Measurements from ENCODE around the gene COPRS. TPM values are rescaled to one million over a fixed set of nuclear protein-coding genes. Genes with fewer than 3 reads are reported as not detected.
A peak's percentile ranks its signal among the peaks of the same experiment; 100 is the strongest.
"Not testable (repeated sequence)": the region's sequence is repeated elsewhere in the genome, so short reads cannot be mapped to it uniquely, and the experiment has no call there.

The COPRS gene
- total RNA-seq, 1 donor from 2014 or later, result 50.9 TPM

DNA sequence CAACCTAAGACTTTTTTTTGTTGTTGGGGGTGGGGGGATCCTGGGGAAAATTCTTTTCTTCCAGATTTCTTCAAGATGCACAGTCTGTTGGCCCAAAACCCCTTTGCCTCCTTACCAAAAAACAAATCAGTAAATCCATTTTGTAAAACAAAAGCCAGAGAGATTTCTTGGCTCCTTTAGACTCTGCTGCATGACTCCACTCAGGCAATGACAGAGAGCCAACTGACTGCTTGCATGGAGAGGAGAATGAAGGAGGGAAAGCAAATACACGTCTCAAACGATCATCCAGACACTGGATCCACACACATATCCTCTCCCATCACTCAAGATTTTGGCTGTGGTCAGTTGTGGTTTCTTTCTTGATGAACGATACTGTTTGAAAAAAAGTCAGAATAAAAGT, 13.8 kb downstream of the COPRS start:
- DNase-seq (ENCODE audit: low spot score), result no peak

- DNase-seq (ENCODE audit: low spot score), result peak; percentile 83
Measured at GRCh38 chr17:31843070-31843745, 15.8 kb downstream of the COPRS start.

DNA sequence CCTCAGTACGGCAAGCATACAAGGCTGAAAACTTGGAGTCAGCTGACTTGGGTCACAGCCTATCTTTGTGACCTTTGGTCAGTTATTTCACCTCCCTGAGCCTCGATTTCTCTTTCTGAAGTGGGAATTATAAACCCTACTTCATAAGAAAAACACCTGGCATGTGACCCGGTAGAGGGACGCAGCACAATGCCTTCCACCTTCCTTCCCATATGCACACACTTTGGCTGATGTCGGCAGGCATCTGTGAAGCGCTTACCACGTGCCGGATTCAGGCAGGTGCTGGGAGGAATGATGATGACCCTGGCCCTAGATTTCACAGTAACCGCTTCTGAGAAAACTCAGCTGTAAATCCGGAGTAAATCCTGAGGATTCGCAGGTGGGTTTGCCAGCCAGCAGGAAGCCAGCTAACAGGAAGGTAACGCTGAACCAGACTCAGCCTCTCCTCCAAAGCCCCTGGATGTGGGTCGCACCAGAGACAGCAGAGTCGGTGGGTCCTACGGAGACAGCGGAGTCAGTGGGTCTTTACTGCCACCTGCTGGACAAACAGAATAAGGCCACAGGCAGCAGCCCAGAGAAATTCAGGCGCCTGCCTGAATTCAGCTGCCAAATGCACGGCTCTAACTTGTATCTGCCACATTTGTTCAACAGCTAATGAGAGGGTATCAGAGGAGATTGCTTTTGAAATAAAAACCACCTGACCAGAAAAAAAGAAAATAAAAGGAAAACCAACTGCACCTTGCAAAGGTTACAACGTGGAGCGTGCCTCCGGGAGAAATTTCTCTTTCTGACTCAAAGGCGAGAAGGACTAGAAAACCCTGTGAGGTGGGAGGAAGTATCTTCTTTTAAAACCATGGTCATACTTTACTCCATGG, 16.6 kb downstream of the COPRS start:
- DNase-seq (ENCODE audit: low spot score), result peak; percentile 73

DNA sequence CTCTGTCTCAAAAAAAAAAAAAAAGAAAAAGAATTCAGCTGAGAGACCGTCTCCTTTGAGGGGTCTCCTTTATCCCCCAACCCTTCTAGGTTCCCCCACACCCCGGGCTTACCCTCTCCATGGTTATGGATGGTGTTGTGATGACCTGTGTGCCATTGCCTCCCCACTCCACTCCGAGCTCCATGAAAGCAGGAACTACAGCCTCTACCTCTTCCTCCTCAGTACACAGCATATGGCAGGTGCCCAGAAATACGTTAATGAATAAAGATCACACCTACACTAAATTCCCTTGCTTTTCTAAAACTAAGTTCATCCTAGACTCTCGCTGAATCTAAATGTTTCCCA, 17.2 kb downstream of the COPRS start:
- DNase-seq (ENCODE audit: low spot score), result no peak

DNA sequence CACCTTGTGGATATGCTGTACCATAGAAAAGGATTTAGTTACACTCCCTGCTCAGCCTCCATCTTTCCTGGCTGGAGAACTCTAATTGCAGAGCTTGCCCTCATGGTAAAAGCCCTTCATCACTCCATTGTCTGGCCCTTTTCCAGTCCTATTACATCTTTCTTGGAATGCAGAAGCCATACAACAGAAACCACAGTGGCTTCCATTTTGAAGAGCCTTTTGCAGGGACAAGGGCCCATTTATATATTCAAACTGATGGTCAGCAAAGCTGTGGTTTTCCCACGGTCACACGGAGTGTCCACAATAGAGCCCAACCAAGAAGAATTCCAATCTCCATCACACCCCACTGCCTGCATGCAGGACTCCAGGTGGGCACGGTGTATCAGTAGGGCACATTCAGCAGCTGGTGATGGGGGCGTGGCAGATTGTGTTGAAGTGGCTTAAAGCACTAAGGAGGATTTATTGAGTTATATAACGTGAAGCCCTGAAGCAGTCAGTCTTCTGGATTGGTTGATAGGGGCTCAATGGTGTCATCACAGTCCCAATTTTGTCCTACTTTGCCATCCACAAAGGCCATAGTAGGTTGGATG, 20.3 kb downstream of the COPRS start:
- no peak for DNase-seq (ENCODE audit: low spot score)

DNA sequence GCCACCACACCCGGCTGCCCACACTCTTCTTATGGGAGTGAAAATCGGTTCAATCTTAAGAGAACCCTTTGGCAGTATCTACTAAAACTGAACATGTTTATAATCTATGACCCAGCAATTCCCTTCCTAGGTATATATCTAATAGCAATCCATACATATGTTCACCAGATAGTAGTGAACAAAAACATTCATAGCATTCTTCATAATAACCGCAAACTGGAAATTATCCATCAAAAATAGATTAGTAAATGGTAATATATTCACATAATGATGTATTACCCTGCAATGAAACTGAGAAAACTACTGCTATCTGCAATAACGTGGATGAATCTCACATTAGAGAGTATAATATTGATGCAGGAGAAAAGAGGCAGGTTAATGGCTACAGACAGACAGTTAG, 23.1 kb downstream of the COPRS start:
- no peak for DNase-seq (ENCODE audit: low spot score)

- no peak for DNase-seq (ENCODE audit: low spot score)
Measured at GRCh38 chr17:31834448-31834847, 24.6 kb downstream of the COPRS start.

- DNase-seq (ENCODE audit: low spot score), result no peak
Measured at GRCh38 chr17:31832746-31833145, 26.3 kb downstream of the COPRS start.

DNA sequence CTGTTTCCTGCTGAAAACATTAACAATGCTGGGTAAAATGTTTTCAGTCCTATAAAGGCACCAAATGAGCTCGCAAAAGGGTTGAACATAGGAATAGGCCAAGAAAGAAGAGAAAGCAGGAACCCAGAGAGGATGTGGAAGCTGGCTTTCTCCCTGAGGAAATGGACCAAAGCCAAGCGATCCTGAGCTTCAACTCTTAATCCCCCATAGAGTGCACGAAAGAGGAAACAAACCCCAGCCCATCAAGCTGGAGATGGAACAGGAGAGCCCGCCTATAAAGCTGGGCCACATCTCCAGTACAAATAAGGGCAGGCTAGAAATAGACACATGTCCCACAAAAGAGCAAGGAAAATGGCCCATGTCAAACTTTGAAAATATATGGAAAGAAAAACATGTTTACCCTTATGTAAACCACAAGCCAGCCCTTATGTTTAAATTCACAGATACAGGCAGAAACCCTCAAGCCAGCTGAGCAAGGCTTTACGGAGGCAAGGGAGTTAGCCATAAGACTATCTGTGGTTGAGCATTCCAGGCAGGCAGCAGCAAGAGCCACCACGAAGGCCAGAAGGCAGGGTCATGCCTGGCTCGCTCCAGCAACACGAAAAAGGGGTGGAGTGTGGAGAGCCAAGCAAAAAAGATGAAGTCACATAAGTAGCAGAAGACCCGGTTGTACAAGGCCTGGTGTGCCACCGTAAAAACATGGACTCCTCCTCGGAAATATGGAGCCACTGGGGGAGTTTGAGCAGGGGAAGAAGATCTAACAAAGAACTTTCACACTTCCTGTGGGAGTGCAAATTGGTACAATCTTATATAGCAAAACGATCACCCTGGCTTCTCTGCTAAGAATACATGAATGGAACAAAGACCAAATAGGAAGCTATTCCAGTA, 27.8 kb downstream of the COPRS start:
- no peak for DNase-seq (ENCODE audit: low spot score)

DNA sequence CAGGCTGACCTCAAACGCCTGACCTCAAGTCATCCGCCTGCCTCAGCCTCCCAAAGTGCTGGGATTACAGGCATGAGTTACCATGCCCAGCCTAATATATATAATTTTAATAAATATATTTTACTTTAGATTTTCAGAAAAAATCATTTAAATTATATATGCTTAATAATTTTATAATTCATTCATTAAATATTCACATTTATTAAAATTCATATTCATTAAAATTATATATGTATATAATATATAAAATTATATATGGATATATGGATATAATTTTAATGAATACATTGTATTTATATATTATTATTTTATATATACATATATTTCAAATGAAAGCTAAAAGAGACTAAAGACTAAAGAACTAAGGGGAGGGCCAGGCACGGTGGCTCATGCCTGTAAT, 29.4 kb downstream of the COPRS start:
- no peak for DNase-seq (ENCODE audit: low spot score)

DNA sequence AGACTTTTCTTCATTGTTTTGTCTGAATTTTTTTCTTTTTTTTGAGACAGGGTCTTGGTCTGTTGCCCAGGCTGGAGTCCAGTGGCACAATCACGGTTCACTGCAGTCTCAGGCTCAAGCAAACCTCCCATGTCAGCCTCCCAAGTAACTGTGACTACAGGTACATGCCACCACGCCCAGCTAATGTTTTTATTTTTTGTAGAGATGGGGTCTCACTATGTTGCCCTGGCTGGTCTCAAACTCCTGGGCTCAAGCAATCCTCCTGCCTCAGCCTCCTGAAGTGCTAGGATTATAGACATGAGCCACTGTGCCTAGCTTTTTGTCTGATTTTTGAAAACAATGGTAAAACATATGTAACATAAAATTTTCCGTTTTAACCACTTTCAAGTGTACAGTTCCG, 30.1 kb downstream of the COPRS start:
- not testable (repeated sequence) for DNase-seq (ENCODE audit: low spot score)

GRCh38 chr17:31825961-31826691, 32.9 kb downstream of the COPRS start:
- no peak for DNase-seq (ENCODE audit: low spot score)

DNA sequence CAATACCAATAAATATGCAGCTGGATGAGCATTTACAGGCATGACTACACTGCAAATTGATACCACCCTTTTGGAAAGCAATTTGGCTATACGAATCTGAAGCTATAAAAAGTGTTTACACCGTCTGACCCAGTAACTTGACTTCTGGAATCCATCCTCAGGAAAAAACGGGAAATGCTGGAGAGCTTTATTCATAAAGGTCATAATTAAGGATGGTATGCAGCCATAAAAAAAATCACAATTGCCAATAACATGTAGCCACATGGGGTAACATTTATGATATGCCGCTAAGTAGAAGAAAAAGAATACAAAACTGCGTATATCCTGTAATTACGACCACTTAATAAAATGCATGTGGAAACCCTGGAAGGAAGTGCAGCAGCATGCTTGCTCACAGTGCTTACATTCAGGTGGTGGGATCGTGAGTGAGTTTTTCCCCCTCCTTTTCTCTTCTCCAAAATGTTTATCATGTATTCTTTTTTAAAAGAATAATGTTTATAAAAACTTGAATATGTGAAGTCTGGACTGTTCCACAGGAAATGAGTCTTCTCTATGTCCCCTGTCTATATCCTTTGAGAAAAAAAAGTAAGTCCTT, 34.2 kb downstream of the COPRS start:
- no peak for DNase-seq (ENCODE audit: low spot score)

DNA sequence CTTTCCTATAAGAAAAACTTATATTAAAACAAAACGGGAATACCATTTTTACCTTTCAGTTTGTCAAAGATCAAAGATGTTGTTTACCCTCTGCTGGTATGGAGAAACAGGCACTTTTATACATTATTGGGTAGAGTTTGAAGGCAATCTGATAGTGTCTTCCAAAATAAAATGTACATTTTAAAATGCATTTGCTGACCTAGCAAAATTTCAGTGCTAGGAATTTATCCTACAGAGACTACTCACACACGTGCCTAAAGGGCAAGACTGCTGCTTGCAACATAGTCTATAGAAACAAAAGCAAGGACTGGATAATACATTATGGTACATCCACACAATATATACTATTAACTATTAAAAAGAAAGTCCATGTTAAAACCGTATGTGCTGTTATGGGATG, 36.0 kb downstream of the COPRS start:
- no peak for DNase-seq (ENCODE audit: low spot score)

- DNase-seq (ENCODE audit: low spot score), result no peak
Measured at GRCh38 chr17:31820691-31821435, 38.2 kb downstream of the COPRS start.

DNA sequence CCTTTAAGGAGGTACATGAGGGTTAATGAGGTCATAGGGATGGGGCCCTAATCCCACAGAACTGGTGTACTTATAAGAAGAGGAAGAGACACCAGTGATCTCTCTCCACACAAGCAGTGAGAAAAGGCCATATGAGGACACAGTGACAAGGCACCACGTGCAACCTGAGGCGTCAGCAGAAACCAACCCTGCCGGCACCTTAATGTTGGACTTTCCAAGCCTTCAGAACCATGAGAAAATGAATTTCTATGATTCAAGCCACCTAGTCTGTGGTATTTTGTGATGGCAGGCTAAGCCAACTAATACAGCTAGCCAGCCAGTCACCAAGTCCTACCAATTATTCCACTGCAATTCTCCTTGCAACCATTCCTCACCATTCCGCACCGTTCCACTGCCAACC, 39.5 kb downstream of the COPRS start:
- DNase-seq (ENCODE audit: low spot score), result no peak

DNA sequence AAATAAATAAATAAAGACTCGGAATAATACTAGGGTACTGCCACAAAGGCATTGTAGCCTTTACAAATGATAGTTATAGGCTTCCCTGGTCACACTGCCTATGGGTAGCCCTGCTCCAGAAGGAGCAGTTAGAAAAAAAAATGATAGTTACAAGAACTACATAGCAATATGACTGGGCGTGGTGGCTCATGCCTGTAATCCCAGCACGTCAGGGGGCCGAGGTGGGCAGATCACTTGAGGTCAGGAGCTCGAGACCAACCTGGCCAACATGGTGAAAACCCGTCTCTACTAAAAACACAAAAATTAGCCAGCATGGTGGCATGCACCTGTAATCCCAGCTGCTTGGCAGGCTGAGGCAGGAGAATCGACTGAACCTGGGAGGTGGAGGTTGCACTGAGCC, 40.2 kb downstream of the COPRS start:
- DNase-seq (ENCODE audit: low spot score), result not testable (repeated sequence)

- no peak for DNase-seq (ENCODE audit: low spot score)
Measured at GRCh38 chr17:31815212-31815730, 43.8 kb downstream of the COPRS start.

GRCh38 chr17:31811101-31811500, 47.9 kb downstream of the COPRS start:
- DNase-seq (ENCODE audit: low spot score), result no peak

GRCh38 chr17:31809876-31810275, 49.2 kb downstream of the COPRS start:
- not testable (repeated sequence) for DNase-seq (ENCODE audit: low spot score)

Measured in mucosa of gallbladder (tissue), 1 donor.